ENCODE data around the gene PCDH9. TPM values are rescaled to one million over a fixed set of nuclear protein-coding genes. Genes with fewer than 3 reads are reported as not detected.

The PCDH9 gene
- total RNA-seq, 1 donor from 2014 or later = 9.8 TPM

DNA sequence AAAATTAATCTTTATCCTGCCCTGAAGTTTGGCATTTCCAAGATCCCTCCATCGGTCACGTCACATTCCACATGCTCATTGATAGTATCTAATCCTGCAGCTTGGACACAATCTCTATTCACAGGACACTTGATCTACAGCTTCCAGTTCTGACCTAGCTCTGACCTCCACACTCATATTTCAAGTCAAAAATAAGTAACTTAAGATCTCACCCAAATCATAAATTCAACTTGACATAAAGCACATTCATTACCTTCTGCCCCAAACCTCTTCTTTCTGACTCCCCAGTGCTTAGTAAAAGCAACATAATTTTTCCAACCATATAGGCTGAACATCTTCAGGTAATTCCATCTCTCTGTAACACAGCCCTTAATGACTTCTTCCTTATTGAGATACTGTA lies 880.2 kb downstream of the PCDH9 start:
- Mint-ChIP-seq H3K27me3 (ENCODE audit: low read depth) (no peaks in the 10 kb centered on the region), H3K27ac (ENCODE audit: unreplicated experiment) (no peak overlapping the region), H3K4me3 (ENCODE audit: unreplicated experiment) (no peak overlapping the region), H3K36me3 (ENCODE audit: low read depth) (no peaks in the 10 kb centered on the region), H3K9me3 (ENCODE audit: low read depth) (no peaks in the 10 kb centered on the region), H3K4me1 (ENCODE audit: low read depth) (peaks cover 53% of the 10 kb centered on the region)
- TF ChIP-seq, protein P1, sequence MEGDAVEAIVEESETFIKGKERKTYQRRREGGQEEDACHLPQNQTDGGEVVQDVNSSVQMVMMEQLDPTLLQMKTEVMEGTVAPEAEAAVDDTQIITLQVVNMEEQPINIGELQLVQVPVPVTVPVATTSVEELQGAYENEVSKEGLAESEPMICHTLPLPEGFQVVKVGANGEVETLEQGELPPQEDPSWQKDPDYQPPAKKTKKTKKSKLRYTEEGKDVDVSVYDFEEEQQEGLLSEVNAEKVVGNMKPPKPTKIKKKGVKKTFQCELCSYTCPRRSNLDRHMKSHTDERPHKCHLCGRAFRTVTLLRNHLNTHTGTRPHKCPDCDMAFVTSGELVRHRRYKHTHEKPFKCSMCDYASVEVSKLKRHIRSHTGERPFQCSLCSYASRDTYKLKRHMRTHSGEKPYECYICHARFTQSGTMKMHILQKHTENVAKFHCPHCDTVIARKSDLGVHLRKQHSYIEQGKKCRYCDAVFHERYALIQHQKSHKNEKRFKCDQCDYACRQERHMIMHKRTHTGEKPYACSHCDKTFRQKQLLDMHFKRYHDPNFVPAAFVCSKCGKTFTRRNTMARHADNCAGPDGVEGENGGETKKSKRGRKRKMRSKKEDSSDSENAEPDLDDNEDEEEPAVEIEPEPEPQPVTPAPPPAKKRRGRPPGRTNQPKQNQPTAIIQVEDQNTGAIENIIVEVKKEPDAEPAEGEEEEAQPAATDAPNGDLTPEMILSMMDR (IDR thresholded peaks at IDR 0.05) = no peak
- DNase-seq (ENCODE audit: low spot score) = no peak

DNA sequence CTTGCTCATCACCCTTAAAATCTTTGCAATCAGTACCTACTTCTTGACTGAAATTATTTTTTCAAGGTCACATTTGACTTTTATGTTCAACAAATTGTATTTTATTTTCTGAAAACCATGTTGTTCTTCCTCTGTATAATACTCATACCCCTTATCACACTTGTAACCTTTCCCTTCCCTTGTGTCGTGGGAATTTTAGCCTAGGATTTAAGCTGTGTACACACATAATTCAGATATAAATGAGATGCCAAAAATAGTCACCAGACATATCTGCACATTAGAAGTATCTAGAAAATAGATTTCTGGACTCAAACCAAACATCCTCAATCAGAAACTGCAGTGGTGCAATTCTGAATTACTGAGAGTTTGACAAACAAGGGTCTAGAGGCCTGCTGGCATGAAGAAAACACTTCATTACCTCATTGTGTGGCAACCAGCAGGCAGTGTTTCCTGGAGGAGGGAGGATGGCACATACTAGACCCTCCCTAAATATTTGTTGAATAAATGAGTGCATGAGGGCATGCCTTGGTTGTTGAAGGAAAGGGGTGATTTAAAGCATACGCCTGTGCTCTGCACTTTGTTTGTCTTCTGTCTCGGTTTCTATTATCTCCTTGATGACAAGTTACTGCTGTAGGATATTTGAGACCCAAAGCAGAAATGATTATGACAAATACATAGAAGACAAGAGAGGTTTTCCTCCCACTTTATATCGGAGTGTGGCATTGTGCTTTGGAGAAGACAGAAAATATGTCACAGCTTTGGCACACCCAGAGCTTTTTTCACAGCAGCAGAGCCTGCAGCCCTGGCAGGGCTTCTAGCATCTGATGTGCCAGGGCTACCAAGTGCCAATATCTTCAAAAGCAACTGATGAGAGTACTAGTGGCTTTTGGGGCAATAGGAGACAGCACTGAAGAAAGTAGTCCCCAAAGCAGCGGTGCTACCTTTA lies 881.1 kb downstream of the PCDH9 start:
- peaks cover 47% of the 10 kb centered on the region for H3K4me1 Mint-ChIP-seq (ENCODE audit: low read depth)
- no peak for DNase-seq (ENCODE audit: low spot score)
- H3K4me3 Mint-ChIP-seq (ENCODE audit: unreplicated experiment) = no peak overlapping the region
- H3K27ac Mint-ChIP-seq (ENCODE audit: unreplicated experiment) = peak overlapping the region; percentile 9
- TF ChIP-seq, protein P1 (IDR thresholded peaks at IDR 0.05) = no peak
- H3K27me3 Mint-ChIP-seq (ENCODE audit: low read depth) = no peaks in the 10 kb centered on the region
- no peaks in the 10 kb centered on the region for H3K36me3 Mint-ChIP-seq (ENCODE audit: low read depth)
- H3K9me3 Mint-ChIP-seq (ENCODE audit: low read depth) = no peaks in the 10 kb centered on the region

DNA sequence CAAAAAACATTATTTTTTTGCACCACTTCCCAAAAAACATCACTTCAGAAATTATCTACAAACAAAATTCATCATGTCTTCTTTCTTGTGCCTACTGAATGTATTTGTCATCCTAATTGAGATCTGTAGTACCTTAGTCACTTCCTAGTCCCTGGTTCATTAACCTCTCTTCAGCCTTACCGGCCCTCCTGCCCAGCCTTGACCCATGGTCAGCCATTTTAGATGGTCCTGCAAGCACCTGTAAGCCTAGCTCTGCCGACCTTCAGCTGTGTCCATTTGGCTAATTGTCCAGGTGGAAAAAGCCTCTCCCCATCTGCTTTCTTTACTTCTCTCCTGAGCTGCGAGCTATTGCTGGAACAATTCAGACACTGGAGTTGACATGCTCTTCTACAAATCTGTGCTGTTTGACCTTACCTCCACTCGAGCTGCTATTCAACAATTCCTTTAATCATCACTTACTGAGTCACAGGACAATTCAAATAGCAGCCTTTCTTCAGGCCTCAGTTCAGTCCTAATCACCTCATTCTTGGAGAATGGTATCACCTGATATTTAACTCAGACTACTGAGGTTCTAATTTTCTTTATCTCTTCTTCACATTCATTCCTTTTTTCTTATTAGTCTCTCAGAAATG lies 882.5 kb downstream of the PCDH9 start:
- TF ChIP-seq, protein P1 (IDR thresholded peaks at IDR 0.05) = no peak
- no peak for DNase-seq (ENCODE audit: low spot score)
- Mint-ChIP-seq H3K4me1 (ENCODE audit: low read depth) (peaks cover 33% of the 10 kb centered on the region), H3K27ac (ENCODE audit: unreplicated experiment) (peak overlapping the region; percentile 8), H3K9me3 (ENCODE audit: low read depth) (no peaks in the 10 kb centered on the region), H3K4me3 (ENCODE audit: unreplicated experiment) (no peak overlapping the region), H3K27me3 (ENCODE audit: low read depth) (no peaks in the 10 kb centered on the region), H3K36me3 (ENCODE audit: low read depth) (no peaks in the 10 kb centered on the region)

DNA sequence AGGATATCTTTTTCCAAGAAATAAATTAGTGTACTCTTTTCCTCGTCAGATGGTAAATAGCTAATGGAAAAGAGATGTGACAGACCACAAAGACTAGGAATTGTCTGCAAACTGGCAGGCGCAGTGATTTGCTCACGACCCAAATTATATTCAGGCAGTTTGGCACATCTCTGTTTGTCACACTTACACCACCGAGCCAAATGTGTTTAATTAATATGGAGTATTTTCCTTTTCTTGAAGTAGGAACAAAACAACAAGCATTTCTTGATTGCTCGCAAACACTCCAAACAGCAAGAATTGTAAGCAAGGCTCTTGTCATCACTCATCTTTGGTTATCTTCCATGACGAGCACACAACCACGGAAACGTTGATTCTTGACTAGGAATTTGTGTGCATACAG lies 884.2 kb downstream of the PCDH9 start:
- TF ChIP-seq, protein P1 (IDR thresholded peaks at IDR 0.05) = no peak
- Mint-ChIP-seq H3K4me3 (ENCODE audit: unreplicated experiment) (no peak overlapping the region), H3K27ac (ENCODE audit: unreplicated experiment) (no peak overlapping the region), H3K9me3 (ENCODE audit: low read depth) (no peaks in the 10 kb centered on the region), H3K36me3 (ENCODE audit: low read depth) (no peaks in the 10 kb centered on the region), H3K4me1 (ENCODE audit: low read depth) (peaks cover 45% of the 10 kb centered on the region), H3K27me3 (ENCODE audit: low read depth) (no peaks in the 10 kb centered on the region)
- DNase-seq (ENCODE audit: low spot score) = no peak

DNA sequence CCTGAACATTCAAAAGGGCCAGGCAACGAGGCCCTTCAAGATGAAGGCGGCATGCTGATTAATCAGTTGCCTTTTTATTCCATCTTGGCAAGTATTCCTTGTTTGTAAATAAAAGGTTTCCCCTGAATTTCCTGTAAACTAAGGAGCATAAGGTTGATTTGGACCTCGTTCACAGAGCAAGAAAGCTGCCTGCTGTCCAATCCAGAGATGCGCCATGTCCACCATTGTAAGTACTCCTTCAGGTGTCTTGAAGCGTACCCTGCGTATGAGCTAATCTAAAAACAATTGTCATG lies 884.7 kb downstream of the PCDH9 start:
- DNase-seq (ENCODE audit: low spot score) = no peak
- TF ChIP-seq, protein P1 (IDR thresholded peaks at IDR 0.05) = no peak
- H3K27ac Mint-ChIP-seq (ENCODE audit: unreplicated experiment) = no peak overlapping the region
- H3K4me3 Mint-ChIP-seq (ENCODE audit: unreplicated experiment) = no peak overlapping the region
- peaks cover 41% of the 10 kb centered on the region for H3K4me1 Mint-ChIP-seq (ENCODE audit: low read depth)
- no peaks in the 10 kb centered on the region for H3K9me3 Mint-ChIP-seq (ENCODE audit: low read depth)
- no peaks in the 10 kb centered on the region for H3K36me3 Mint-ChIP-seq (ENCODE audit: low read depth)
- no peaks in the 10 kb centered on the region for H3K27me3 Mint-ChIP-seq (ENCODE audit: low read depth)
